CD4-positive, alpha-beta T cell treated with Interleukin-1 beta for 1 hour (primary cell): ENCODE measurements around the gene DCAF12.

Source experiments
- DNase-seq, 2 donors: peaks; one replicate each; pipeline ENCODE4 v3.0.0-alpha.2; 2020 to 2022

Gene DCAF12

GRCh38 chr9:34124926-34125325, 1.6 kb downstream of the DCAF12 start:
- no peak for DNase-seq

DNA sequence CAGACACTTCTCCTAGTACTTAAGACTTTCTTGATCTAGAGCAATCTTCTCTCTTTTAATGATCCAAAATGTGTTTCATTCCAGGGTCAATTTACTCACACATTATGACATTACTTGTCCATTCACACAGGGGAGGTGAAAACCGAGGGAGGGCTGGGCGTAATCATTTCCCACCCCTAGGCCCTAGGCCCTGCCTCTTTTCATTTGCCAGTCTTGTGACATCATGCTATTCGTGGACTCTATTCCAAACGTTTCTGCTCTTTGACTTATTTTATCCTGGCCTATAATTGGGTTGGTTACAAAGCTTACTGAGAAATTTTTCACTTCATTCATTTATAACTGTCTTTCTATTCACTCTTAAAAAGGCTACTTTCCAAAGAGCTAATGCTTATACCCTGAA, 2.4 kb downstream of the DCAF12 start:
- peak; percentile 3 to 11 for DNase-seq

DNA sequence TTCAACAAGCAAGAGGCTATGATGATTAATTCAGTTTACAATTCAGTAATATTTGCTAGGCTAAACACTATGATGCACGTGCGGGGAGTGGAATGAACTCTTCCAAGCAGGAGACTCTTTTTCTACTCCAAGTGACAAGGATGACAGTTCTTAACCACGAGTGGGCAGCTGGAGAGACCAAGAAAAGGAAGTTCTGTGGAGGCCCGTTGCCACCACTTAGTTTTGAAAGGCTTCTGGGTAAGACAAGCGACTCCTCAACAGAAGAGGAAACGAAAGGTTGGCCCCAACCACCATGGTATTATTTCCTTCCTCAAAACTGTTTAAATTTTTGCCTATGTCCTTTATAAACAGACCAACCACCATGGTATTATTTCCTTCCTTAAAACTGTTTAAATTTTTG, 2.8 kb downstream of the DCAF12 start:
- DNase-seq: peak; percentile 25 to 68

- no peak for DNase-seq
Observed at GRCh38 chr9:34121996-34122395, 4.5 kb downstream of the DCAF12 start.

GRCh38 chr9:34119713-34120112, 6.8 kb downstream of the DCAF12 start:
- DNase-seq: no peak

DNA sequence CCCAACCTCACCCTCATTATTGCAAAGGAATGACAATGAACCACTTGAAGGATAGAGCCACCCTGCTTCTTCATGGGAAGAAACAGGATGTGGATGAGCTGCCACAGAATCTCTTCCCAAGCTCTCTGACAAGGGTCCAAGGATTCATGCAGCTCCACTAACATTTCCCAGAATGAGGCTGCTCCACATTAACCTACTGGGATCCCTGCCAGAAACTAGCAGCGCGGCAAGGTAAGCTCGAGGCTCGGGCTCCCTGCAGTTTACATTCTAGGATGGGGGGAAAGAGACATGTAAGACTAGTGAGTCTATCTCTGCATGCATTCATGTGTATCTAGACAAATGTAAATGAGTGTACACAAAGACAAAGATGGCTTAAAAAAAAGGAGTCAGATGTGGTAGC, 12.1 kb downstream of the DCAF12 start:
- DNase-seq: no peak

DNA sequence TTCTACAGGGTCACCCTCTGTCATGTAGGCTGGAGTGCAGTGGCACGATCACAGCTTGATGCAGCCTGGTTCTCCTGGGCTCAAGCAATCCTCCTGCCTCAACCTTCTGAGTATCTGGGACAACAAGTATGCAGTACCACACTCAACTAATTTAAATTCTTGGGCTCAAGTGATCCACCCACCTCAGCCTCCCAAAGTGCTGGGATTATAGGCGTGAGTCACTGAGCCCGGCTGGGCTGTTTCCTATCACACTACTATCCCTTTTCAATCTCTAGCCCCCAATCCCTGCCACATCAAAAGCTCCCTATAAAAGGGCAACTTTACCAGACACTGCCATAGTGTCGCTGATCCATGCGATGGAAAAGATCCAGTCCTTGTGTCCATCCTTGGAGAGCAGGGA, 20.4 kb downstream of the DCAF12 start:
- DNase-seq: no peak

GRCh38 chr9:34102796-34103195, 23.7 kb downstream of the DCAF12 start:
- DNase-seq: no peak

DNA sequence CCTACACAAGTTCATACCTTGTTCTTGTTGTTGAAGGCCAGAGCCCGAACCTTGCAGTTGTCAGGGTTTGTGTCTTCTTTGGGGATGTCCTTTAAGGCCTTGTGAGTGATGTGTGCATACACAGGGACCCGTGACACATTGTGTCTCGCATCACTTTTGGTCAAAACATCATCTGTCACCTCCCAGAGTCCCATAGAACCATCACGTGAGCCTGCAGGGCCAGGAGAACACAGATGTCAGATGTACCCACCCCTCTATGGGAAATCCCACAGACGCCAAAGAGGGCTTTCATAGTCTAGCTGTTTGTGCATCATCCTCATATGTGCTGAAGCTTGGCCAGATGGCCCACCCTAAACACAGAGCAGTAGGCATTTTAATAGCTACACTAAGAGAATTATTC, 28.2 kb downstream of the DCAF12 start:
- DNase-seq: no peak

GRCh38 chr9:34097865-34098264, 28.6 kb downstream of the DCAF12 start:
- no peak for DNase-seq

- no peak for DNase-seq
Observed at GRCh38 chr9:34096751-34097150, 29.7 kb downstream of the DCAF12 start.

- no peak for DNase-seq
Observed at GRCh38 chr9:34093578-34093977, 32.9 kb downstream of the DCAF12 start.

DNA sequence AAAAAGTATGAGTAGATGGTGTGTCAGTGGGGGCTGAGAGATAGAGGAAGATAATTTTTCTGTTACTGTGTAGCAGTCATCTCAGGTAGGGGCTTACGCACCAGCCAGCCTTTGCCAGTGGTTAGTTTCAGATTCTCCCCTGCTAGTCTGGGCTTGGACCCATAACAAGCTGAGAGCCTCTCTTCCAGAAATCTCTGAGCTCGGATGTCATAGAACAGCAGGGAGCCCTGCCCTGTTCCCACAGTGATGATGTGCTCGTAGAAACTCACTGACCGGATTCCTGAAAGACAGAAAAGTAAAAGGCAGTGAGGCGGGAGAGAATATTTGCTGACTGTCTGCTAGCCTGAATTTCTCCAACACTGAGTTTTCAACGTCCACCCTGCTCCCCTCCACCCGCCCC, 37.2 kb downstream of the DCAF12 start:
- no peak for DNase-seq

- DNase-seq: no peak
Observed at GRCh38 chr9:34087370-34087769, 39.1 kb downstream of the DCAF12 start.

GRCh38 chr9:34086864-34087263, 39.6 kb downstream of the DCAF12 start:
- no peak for DNase-seq

GRCh38 chr9:34085581-34086500, 40.7 kb downstream of the DCAF12 start:
- DNase-seq: no peak

DNA sequence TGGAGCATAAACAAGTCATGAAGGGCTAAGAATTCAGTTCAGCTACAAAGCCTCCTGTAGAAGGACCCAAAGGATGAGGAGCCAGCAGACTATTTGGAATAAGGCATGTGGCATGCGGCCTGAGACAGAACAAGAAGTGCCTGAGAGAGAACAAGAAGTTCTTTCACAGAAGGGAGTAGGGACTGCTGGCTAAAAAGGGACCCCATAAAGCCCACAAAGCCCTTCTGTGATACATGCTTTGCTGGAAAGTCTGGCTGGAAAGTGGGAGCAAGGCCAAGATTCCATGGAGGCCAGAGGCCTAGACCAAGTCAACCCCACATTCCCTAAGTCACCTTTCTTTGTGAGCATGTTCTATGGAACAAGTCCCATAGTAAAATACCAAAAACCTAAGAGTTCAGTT, 41.9 kb downstream of the DCAF12 start:
- no peak for DNase-seq

DNA sequence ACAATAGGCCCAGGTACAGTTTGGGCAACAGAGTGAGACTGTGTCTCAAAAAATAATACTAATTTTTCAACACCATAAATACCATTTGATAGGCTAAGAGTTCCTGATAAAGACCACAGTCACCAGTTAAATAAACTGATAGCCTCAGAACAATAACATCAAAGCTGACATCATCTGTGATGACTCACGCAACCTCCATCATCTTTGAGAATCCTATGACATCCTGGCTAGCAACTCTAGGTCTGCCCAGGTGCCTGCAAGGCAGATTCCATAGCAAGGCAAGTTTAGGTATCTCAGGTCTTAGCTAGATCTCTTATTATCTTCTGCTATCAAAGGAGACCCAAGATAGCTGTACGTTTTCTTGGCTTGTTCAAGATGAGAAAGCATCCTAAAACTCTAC, 47.3 kb downstream of the DCAF12 start:
- DNase-seq: no peak

- no peak for DNase-seq
Observed at GRCh38 chr9:34072868-34073590, 53.5 kb downstream of the DCAF12 start.

- no peak for DNase-seq
Observed at GRCh38 chr9:34072410-34072809, 54.1 kb downstream of the DCAF12 start.

- DNase-seq: no peak
Observed at GRCh38 chr9:34070606-34071324, 55.7 kb downstream of the DCAF12 start.

GRCh38 chr9:34069831-34070230, 56.7 kb downstream of the DCAF12 start:
- no peak for DNase-seq

- DNase-seq: no peak
Observed at GRCh38 chr9:34065541-34065940, 61.0 kb downstream of the DCAF12 start.

- no peak for DNase-seq
Observed at GRCh38 chr9:34059954-34060353, 66.5 kb downstream of the DCAF12 start.
